HCT116 (cell line): ENCODE measurements around the gene PDPK1. TPM values are rescaled to one million over a fixed set of nuclear protein-coding genes. Genes with fewer than 3 reads are reported as not detected.

Source experiments
- ATAC-seq: fragments of 200-7000 bp; cut with Tn5 transposase; 2 replicates; pipeline ENCODE4 v1.9.1; 2020; ENCODE audit warnings: mild to moderate bottlenecking, moderate library complexity
- BruUV-seq: library from RNA; stranded (reverse); fragments of 400-500 nt; replicated peaks from 2 replicates; lab custom pipeline; 2021; lab: Mats Ljungman, UMichigan
- CTCF ChIA-PET: fragments of 300-600 bp; sonication (Branson Sonifier 250); formaldehyde crosslinking; loops from one replicate; lab custom pipeline; 2021; ENCODE audit warnings: antibody characterized with exemption; lab: Charles Lee
- POLR2A ChIA-PET: fragments of 300-600, 350-600 bp; sonication (Branson Sonifier 250); formaldehyde crosslinking; loops from one replicate; lab custom pipeline; 2021; ENCODE audit warnings: antibody characterized with exemption; lab: Charles Lee
- RAD21 ChIA-PET, 2 experiments: fragments of 300-600 bp; sonication (Branson Sonifier 250); formaldehyde crosslinking; loops; one replicate each; lab custom pipeline; 2023; ENCODE audit warnings: low total read pairs in 2 of 2; ENCODE audit not compliant: uncharacterized antibody in 2 of 2, unreplicated experiment in 2 of 2, low non-redundant PET in 1 of 2; lab: Charles Lee
- DNase-seq: peaks from one replicate; pipeline ENCODE4 v3.0.0-alpha.2; 2010; ENCODE audit warnings: low read depth, low spot score
- H2AFZ ChIP-seq: fragments of 200-600 bp; shearing (Covaris generic), sonication (generic); 2 replicates; pipeline ENCODE4 v1.6.1; 2017; ENCODE audit warnings: low read depth, mixed run types, mixed read lengths, antibody characterized with exemption, low read length; ENCODE audit not compliant: poor library complexity, severe bottlenecking
- H3K27ac ChIP-seq: 2 replicates; pipeline ENCODE4 v1.5.1; 2012; ENCODE audit warnings: low read depth, low read length
- H3K27me3 ChIP-seq: fragments of 200-600 bp; sonication (generic); 2 replicates; pipeline ENCODE4 v1.6.1; 2016; ENCODE audit warnings: mixed run types, low read length, mixed read lengths; ENCODE audit not compliant: insufficient read depth
- H3K36me3 ChIP-seq, 2 experiments: fragments of 200-500 bp in 1 of 2; fragments of 200-600 bp in 1 of 2; sonication (Bioruptor generic) in 1 of 2; sonication (generic) in 1 of 2; 2 replicates each; pipeline versions ENCODE4 v1.5.1 to v1.6.1; 2014 to 2016; ENCODE audit warnings: low read length in 2 of 2, inconsistent platforms in 1 of 2, mixed read lengths in 1 of 2, mixed run types in 1 of 2; ENCODE audit not compliant: insufficient read depth in 2 of 2, control insufficient read depth in 1 of 2
- H3K4me1 ChIP-seq, 2 experiments: fragments of 200-600 bp in 1 of 2; sonication (generic) in 1 of 2; 2 replicates each; pipeline versions ENCODE4 v1.5.1 to v1.6.1; 2012 to 2017; ENCODE audit warnings: low read length in 2 of 2, inconsistent platforms in 1 of 2, mild to moderate bottlenecking in 1 of 2, mixed read lengths in 1 of 2, mixed run types in 1 of 2, moderate library complexity in 1 of 2; ENCODE audit not compliant: insufficient read depth in 2 of 2, control insufficient read depth in 1 of 2
- H3K4me2 ChIP-seq: fragments of 200-600 bp; sonication (generic); 2 replicates; pipeline ENCODE4 v1.6.1; 2017; ENCODE audit warnings: mixed run types, low read length, mixed read lengths
- H3K4me3 ChIP-seq, 2 experiments: fragments of 200-600 bp in 1 of 2; sonication (generic) in 1 of 2; replicated peaks in 1 of 2; 2 replicates each; pipeline ENCODE4 v1.5.1; 2011 to 2016; ENCODE audit warnings: low read length in 2 of 2, control low read depth in 1 of 2, low read depth in 1 of 2, mild to moderate bottlenecking in 1 of 2, mixed read lengths in 1 of 2, mixed run types in 1 of 2
- H3K79me2 ChIP-seq: fragments of 200-600 bp; sonication (generic); 2 replicates; pipeline ENCODE4 v1.6.1; 2017; ENCODE audit warnings: mild to moderate bottlenecking, mixed run types, low read length, moderate library complexity, mixed read lengths; ENCODE audit not compliant: insufficient read depth
- H3K9ac ChIP-seq: fragments of 200-600 bp; sonication (generic); 2 replicates; pipeline ENCODE4 v1.6.1; 2016; ENCODE audit warnings: low read length, mixed read lengths
- H3K9me2 ChIP-seq: fragments of 200-600 bp; sonication (generic), shearing (Covaris generic); 2 replicates; pipeline ENCODE4 v1.6.1; 2017; ENCODE audit warnings: mixed run types, mild to moderate bottlenecking, moderate library complexity; ENCODE audit not compliant: insufficient read depth
- H3K9me3 ChIP-seq, 2 experiments: fragments of 200-500 bp in 1 of 2; fragments of 200-600 bp in 1 of 2; sonication (Bioruptor generic) in 1 of 2; sonication (generic) in 1 of 2; 2 replicates each; pipeline ENCODE4 v1.6.1; 2014 to 2017; ENCODE audit warnings: low read length in 2 of 2, mixed read lengths in 2 of 2, inconsistent platforms in 1 of 2, low read depth in 1 of 2, mild to moderate bottlenecking in 1 of 2, mixed run types in 1 of 2, moderate library complexity in 1 of 2; ENCODE audit not compliant: control insufficient read depth in 1 of 2, insufficient read depth in 1 of 2
- H4K20me1 ChIP-seq: fragments of 200-600 bp; sonication (generic), shearing (Covaris generic); 2 replicates; pipeline ENCODE4 v1.6.1; 2017; ENCODE audit warnings: mixed run types, mild to moderate bottlenecking, moderate library complexity; ENCODE audit not compliant: insufficient read depth
- CBX3 ChIP-seq: IDR thresholded peaks from 2 replicates; pipeline ENCODE4 v1.6.1; 2012; ENCODE audit warnings: low read depth
- EGR1 ChIP-seq: IDR thresholded peaks from 2 replicates; pipeline ENCODE4 v1.6.1; 2012; ENCODE audit warnings: low read depth
- EZH2 ChIP-seq: fragments of 200-600 bp; sonication (generic); IDR thresholded peaks from 2 replicates; pipeline ENCODE4 v1.6.1; 2017; ENCODE audit warnings: antibody characterized with exemption, mixed run types
- EZH2phosphoT487 ChIP-seq: fragments of 200-600 bp; IDR thresholded peaks from 2 replicates; pipeline ENCODE4 v1.6.1; 2018; ENCODE audit warnings: antibody characterized with exemption, borderline replicate concordance
- FOSL1 ChIP-seq: IDR thresholded peaks from 2 replicates; pipeline ENCODE4 v1.6.1; 2012; ENCODE audit warnings: low read depth
- JUND ChIP-seq: IDR thresholded peaks from 2 replicates; pipeline ENCODE4 v1.6.1; 2012
- POLR2A ChIP-seq: IDR thresholded peaks from 2 replicates; pipeline ENCODE4 v1.7.0; 2011; ENCODE audit warnings: borderline replicate concordance; ENCODE audit not compliant: insufficient read depth, insufficient read length; ENCODE audit errors: extremely low read depth
- POLR2AphosphoS5 ChIP-seq: IDR thresholded peaks from 2 replicates; pipeline ENCODE4 v1.6.1; 2011; ENCODE audit warnings: mild to moderate bottlenecking, low read depth, low read length, moderate library complexity
- RAD21 ChIP-seq: IDR thresholded peaks from 2 replicates; pipeline ENCODE4 v1.6.1; 2012; ENCODE audit warnings: low read depth, mild to moderate bottlenecking
- SIN3A ChIP-seq: IDR thresholded peaks from 2 replicates; pipeline ENCODE4 v1.6.1; 2012; ENCODE audit warnings: low read depth
- SP1 ChIP-seq: IDR thresholded peaks from 2 replicates; pipeline ENCODE4 v1.6.1; 2012; ENCODE audit warnings: low read depth
- SRF ChIP-seq: IDR thresholded peaks from 2 replicates; pipeline ENCODE4 v1.6.1; 2012; ENCODE audit warnings: low read depth
- TCF7L2 ChIP-seq: IDR thresholded peaks from 2 replicates; pipeline ENCODE4 v1.7.0; 2011; ENCODE audit warnings: borderline replicate concordance, inconsistent platforms; ENCODE audit not compliant: insufficient read depth, insufficient read length; ENCODE audit errors: extremely low read depth
- YY1 ChIP-seq: IDR thresholded peaks from 2 replicates; pipeline ENCODE4 v1.6.1; 2011; ENCODE audit warnings: low read length, low read depth, moderate library complexity, mild to moderate bottlenecking; ENCODE audit not compliant: insufficient replicate concordance; ENCODE audit errors: extremely low read depth
- ZFX ChIP-seq: fragments of 450-650 bp; IDR thresholded peaks from 2 replicates; pipeline ENCODE4 v1.6.1; 2017
- ZNF274 ChIP-seq: fragments of 200-500 bp; sonication (Bioruptor generic); IDR thresholded peaks from 2 replicates; pipeline ENCODE4 v1.6.1; 2014; ENCODE audit warnings: mild to moderate bottlenecking, low read depth, low read length, inconsistent platforms
- intact Hi-C: fragments of 100-400 bp; cut with micrococcal nuclease; formaldehyde crosslinking; loops from 2 replicates; pipeline ENCODE4 v1.10.0; 2022
- total RNA-seq: library from RNA; stranded (reverse); gene quantifications from one replicate; pipeline ENCODE4 v1.2.1, GENCODE V29; 2021; ENCODE audit not compliant: unreplicated experiment
- TF ChIP-seq, protein P1 (sequence below): IDR thresholded peaks from 2 replicates; pipeline ENCODE4 v1.6.1; 2012
- TF ChIP-seq, protein P2 (sequence below): IDR thresholded peaks from 2 replicates; pipeline ENCODE4 v1.6.1; 2012; ENCODE audit warnings: low read depth
- TF ChIP-seq, protein P3 (sequence below): IDR thresholded peaks from 2 replicates; pipeline ENCODE4 v1.6.1; 2012
- TF ChIP-seq, protein P4 (sequence below): IDR thresholded peaks from 2 replicates; pipeline ENCODE4 v1.6.1; 2011; ENCODE audit warnings: mild to moderate bottlenecking, low read length, moderate library complexity; ENCODE audit not compliant: insufficient replicate concordance; ENCODE audit errors: extremely low read depth

The PDPK1 gene
- total RNA-seq, 1 experiment from 2014 or later, result 36.1 TPM

DNA sequence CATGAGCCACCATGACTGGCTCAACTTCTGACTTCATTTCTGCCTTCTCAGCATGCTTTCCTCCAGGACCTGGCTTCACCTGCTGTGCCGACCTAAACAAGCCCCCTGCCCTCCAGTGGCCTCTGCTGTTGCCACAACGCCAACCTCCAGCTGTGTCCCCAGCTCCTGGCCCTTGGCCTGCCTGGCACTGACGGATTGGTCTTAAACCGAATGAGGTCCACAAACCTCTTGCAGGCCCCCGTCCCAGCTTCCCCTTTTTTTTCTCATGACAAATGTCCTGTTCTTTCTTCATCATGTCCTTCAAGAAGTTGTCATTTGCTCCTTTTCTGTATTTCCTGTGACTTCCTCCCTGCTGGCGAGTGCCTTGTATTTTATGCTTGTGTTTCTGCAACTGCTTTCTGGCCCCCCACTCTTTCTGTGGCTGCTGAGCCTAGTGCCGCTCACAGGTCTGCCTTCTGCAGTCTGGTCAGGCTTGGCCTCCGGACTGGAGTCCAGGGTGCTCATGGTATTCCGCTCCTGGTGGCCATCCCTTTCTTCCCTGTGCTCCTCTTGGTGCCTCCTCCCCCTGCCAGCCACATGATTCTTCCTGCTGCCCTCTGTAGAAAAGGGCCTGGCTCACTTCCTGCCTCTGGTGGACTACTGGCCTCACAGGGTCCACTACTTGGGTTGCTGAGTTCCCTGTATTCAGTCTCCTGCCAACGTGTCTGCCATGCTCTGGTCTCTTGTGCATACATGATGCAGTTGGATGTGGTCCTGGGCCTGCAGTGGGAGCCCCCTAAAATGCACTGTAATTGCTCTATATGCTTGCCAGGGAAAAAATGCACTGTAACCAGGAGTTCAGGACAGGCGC lies 21.2 kb upstream of the PDPK1 start:
- ChIA-PET CTCF (no interaction called here), RAD21 (no interaction called here), POLR2A (no interaction called here)
- H3K9ac ChIP-seq, result no peak overlapping the region
- BruUV-seq, result no TSS peak
- no peaks in the 10 kb centered on the region for H3K9me3 ChIP-seq
- no peak overlapping the region for H2AFZ ChIP-seq
- H4K20me1 ChIP-seq, result peaks cover 5% of the 10 kb centered on the region; the same call in 1 of the 2 replicates
- H3K36me3 ChIP-seq, result no peaks in the 10 kb centered on the region
- peaks cover 26 to 61% of the 10 kb centered on the region in 2 experiments for H3K4me1 ChIP-seq
- H3K79me2 ChIP-seq, result peaks cover 70% of the 10 kb centered on the region
- H3K27ac ChIP-seq, result peak overlapping the region; percentile 35; the same call in 1 of the 2 replicates
- no peak overlapping the region for H3K4me3 ChIP-seq
- TF ChIP-seq, protein P1, sequence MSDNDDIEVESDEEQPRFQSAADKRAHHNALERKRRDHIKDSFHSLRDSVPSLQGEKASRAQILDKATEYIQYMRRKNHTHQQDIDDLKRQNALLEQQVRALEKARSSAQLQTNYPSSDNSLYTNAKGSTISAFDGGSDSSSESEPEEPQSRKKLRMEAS, result no peak
- TF ChIP-seq EGR1, result no peak
- TF ChIP-seq, protein P2, sequence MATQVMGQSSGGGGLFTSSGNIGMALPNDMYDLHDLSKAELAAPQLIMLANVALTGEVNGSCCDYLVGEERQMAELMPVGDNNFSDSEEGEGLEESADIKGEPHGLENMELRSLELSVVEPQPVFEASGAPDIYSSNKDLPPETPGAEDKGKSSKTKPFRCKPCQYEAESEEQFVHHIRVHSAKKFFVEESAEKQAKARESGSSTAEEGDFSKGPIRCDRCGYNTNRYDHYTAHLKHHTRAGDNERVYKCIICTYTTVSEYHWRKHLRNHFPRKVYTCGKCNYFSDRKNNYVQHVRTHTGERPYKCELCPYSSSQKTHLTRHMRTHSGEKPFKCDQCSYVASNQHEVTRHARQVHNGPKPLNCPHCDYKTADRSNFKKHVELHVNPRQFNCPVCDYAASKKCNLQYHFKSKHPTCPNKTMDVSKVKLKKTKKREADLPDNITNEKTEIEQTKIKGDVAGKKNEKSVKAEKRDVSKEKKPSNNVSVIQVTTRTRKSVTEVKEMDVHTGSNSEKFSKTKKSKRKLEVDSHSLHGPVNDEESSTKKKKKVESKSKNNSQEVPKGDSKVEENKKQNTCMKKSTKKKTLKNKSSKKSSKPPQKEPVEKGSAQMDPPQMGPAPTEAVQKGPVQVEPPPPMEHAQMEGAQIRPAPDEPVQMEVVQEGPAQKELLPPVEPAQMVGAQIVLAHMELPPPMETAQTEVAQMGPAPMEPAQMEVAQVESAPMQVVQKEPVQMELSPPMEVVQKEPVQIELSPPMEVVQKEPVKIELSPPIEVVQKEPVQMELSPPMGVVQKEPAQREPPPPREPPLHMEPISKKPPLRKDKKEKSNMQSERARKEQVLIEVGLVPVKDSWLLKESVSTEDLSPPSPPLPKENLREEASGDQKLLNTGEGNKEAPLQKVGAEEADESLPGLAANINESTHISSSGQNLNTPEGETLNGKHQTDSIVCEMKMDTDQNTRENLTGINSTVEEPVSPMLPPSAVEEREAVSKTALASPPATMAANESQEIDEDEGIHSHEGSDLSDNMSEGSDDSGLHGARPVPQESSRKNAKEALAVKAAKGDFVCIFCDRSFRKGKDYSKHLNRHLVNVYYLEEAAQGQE, result no peak
- TF ChIP-seq ZNF274, result no peak
- TF ChIP-seq FOSL1, result no peak
- TF ChIP-seq ZFX, result no peak
- TF ChIP-seq YY1, result no peak
- no peak for TF ChIP-seq JUND
- no peak for TF ChIP-seq SP1
- no peak for TF ChIP-seq RAD21
- TF ChIP-seq, protein P3, sequence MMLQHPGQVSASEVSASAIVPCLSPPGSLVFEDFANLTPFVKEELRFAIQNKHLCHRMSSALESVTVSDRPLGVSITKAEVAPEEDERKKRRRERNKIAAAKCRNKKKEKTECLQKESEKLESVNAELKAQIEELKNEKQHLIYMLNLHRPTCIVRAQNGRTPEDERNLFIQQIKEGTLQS, result no peak
- TF ChIP-seq CBX3, result no peak
- no peak for TF ChIP-seq EZH2
- TF ChIP-seq, protein P4, sequence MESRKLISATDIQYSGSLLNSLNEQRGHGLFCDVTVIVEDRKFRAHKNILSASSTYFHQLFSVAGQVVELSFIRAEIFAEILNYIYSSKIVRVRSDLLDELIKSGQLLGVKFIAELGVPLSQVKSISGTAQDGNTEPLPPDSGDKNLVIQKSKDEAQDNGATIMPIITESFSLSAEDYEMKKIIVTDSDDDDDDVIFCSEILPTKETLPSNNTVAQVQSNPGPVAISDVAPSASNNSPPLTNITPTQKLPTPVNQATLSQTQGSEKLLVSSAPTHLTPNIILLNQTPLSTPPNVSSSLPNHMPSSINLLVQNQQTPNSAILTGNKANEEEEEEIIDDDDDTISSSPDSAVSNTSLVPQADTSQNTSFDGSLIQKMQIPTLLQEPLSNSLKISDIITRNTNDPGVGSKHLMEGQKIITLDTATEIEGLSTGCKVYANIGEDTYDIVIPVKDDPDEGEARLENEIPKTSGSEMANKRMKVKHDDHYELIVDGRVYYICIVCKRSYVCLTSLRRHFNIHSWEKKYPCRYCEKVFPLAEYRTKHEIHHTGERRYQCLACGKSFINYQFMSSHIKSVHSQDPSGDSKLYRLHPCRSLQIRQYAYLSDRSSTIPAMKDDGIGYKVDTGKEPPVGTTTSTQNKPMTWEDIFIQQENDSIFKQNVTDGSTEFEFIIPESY, result no peak
- no peak for TF ChIP-seq TCF7L2
- TF ChIP-seq POLR2A, result no peak
- no peak for TF ChIP-seq EZH2phosphoT487
- no peak for TF ChIP-seq SIN3A
- TF ChIP-seq POLR2AphosphoS5, result no peak
- TF ChIP-seq SRF, result no peak
- H3K9me2 ChIP-seq, result no peaks in the 10 kb centered on the region
- DNase-seq, result no peak
- no peak for ATAC-seq
- intact Hi-C loops, result no loop called here
- H3K27me3 ChIP-seq, result no peaks in the 10 kb centered on the region
- peak overlapping the region; percentile 9 for H3K4me2 ChIP-seq
